A549 (cell line): Measurements from ENCODE around the gene DUSP9. TPM values are rescaled to one million over a fixed set of nuclear protein-coding genes. Genes with fewer than 3 reads are reported as not detected.

ENCODE experiments used
- ATAC-seq, 2 experiments: fragments of 200-7000 bp in 1 of 2; fragments of >200 bp in 1 of 2; cut with Nextera tagmentation in 1 of 2; cut with Tn5 transposase in 1 of 2; 3 replicates each; pipeline versions ENCODE4 v1.8.0 to v1.9.1; 2018 to 2020; ENCODE audit warnings: mild to moderate bottlenecking in 1 of 2, moderate library complexity in 1 of 2
- CTCF ChIA-PET: fragments of 300-600 bp; sonication (Branson Sonifier 250); formaldehyde crosslinking; extraction: SDS; loops from one replicate; lab custom pipeline; 2021; ENCODE audit warnings: antibody characterized with exemption, inconsistent platforms; lab: Yijun Ruan, JAX
- POLR2A ChIA-PET: fragments of 350-600 bp; formaldehyde crosslinking; extraction: SDS; loops from one replicate; lab custom pipeline; 2021; ENCODE audit warnings: antibody characterized with exemption, inconsistent platforms; lab: Yijun Ruan, JAX
- DNase-seq, 2 experiments: peaks; one replicate each; pipeline versions ENCODE4 v3.0.0 to v3.0.0-alpha.2; 2011 to 2016; ENCODE audit warnings: low read depth in 1 of 2, low spot score in 1 of 2
- FAIRE-seq: peaks from 2 replicates; lab custom pipeline; 2011; peaks lifted over from hg19 to GRCh38; lab: Jason Lieb, UNC
- H3K27ac ChIP-seq, 2 experiments: fragments of >200 bp; sonication (Bioruptor Twin); formaldehyde crosslinking; 3 replicates each; pipeline ENCODE4 v1.5.1; 2016 to 2017
- H3K4me1 ChIP-seq: fragments of >200 bp; sonication (Bioruptor Twin); formaldehyde crosslinking; 3 replicates; pipeline ENCODE4 v1.6.1; 2016
- H3K4me2 ChIP-seq: fragments of >200 bp; sonication (Bioruptor Twin); formaldehyde crosslinking; 3 replicates; pipeline ENCODE4 v1.6.1; 2016
- H3K4me3 ChIP-seq: fragments of >200 bp; sonication (Bioruptor Twin); formaldehyde crosslinking; 3 replicates; pipeline ENCODE4 v1.5.1; 2016
- H3K9me3 ChIP-seq: fragments of >200 bp; sonication (Bioruptor Twin); formaldehyde crosslinking; 3 replicates; pipeline ENCODE4 v1.6.1; 2016
- ATOH8 ChIP-seq: fragments of 250-450 bp; sonication (Bioruptor Pico); IDR thresholded peaks from 2 replicates; pipeline ENCODE4 v1.5.0; 2020; ENCODE audit warnings: low read depth, mild to moderate bottlenecking, moderate library complexity
- BCL3 ChIP-seq: fragments of >200 bp; sonication (Bioruptor Twin); formaldehyde crosslinking; IDR thresholded peaks from 3 replicates; pipeline ENCODE4 v1.6.1; 2016
- CEBPB ChIP-seq, 2 experiments: fragments of >200 bp in 1 of 2; sonication (Bioruptor Twin) in 1 of 2; formaldehyde crosslinking in 1 of 2; IDR thresholded peaks; 2 replicates each; pipeline ENCODE4 v1.6.1; 2012 to 2016
- CTCF ChIP-seq: fragments of >200 bp; sonication (Bioruptor Twin); formaldehyde crosslinking; IDR thresholded peaks from 3 replicates; pipeline ENCODE4 v1.5.1; 2016
- HMGXB4 ChIP-seq: fragments of 250-450 bp; sonication (Bioruptor Pico); IDR thresholded peaks from 2 replicates; pipeline ENCODE4 v1.5.0; 2021; ENCODE audit warnings: mild to moderate bottlenecking, moderate library complexity, borderline replicate concordance
- HOXA7 ChIP-seq: fragments of 250-450 bp; sonication (Bioruptor Pico); IDR thresholded peaks from 2 replicates; pipeline ENCODE4 v1.5.0; 2020; ENCODE audit warnings: mild to moderate bottlenecking, moderate library complexity
- HOXB13 ChIP-seq: fragments of 250-450 bp; sonication (Bioruptor Pico); IDR thresholded peaks from 2 replicates; pipeline ENCODE4 v1.5.0; 2020; ENCODE audit warnings: low read depth, mild to moderate bottlenecking, moderate library complexity
- JUN ChIP-seq, 2 experiments: fragments of >200 bp; sonication (Bioruptor Twin); formaldehyde crosslinking; IDR thresholded peaks; 2 replicates in 1 of 2; 3 replicates in 1 of 2; pipeline ENCODE4 v1.6.1; 2016 to 2017
- KDM1A ChIP-seq: fragments of 200-600 bp; sonication (generic); IDR thresholded peaks from 2 replicates; pipeline ENCODE4 v1.6.1; 2016; ENCODE audit warnings: low read depth, mild to moderate bottlenecking
- KDM5A ChIP-seq: fragments of 200-600 bp; sonication (generic); IDR thresholded peaks from 2 replicates; pipeline ENCODE4 v1.6.1; 2016; ENCODE audit warnings: antibody characterized with exemption, mild to moderate bottlenecking
- MAFK ChIP-seq: fragments of 450-650 bp; IDR thresholded peaks from 2 replicates; pipeline ENCODE4 v1.6.1; 2014; ENCODE audit not compliant: partially characterized antibody
- MAZ ChIP-seq: fragments of 150-350 bp; IDR thresholded peaks from 2 replicates; pipeline ENCODE4 v1.6.1; 2014; ENCODE audit warnings: antibody characterized with exemption, low read depth, low read length, borderline replicate concordance
- MYC ChIP-seq: IDR thresholded peaks from 2 replicates; pipeline ENCODE4 v1.6.1; 2012; ENCODE audit warnings: mild to moderate bottlenecking, inconsistent platforms, low read length, improper control_type of control experiment, borderline replicate concordance
- PHF8 ChIP-seq: fragments of 200-600 bp; sonication (generic); IDR thresholded peaks from 2 replicates; pipeline ENCODE4 v1.6.1; 2016; ENCODE audit warnings: low read depth, mild to moderate bottlenecking, antibody characterized with exemption, moderate library complexity, borderline replicate concordance
- POLR2A ChIP-seq: IDR thresholded peaks from 2 replicates; pipeline ENCODE4 v1.6.1; 2012; ENCODE audit warnings: mild to moderate bottlenecking, low read length
- POLR2AphosphoS2 ChIP-seq: conservative IDR thresholded peaks from 2 replicates; pipeline ENCODE4 v1.6.1; 2012; ENCODE audit warnings: low read length, improper control_type of control experiment, inconsistent platforms
- RAD21 ChIP-seq, 2 experiments: fragments of >200 bp in 1 of 2; sonication (Bioruptor Twin) in 1 of 2; formaldehyde crosslinking in 1 of 2; IDR thresholded peaks in 1 of 2; conservative IDR thresholded peaks in 1 of 2; 2 replicates in 1 of 2; 3 replicates in 1 of 2; pipeline ENCODE4 v1.6.1; 2012 to 2018; ENCODE audit warnings: inconsistent platforms in 1 of 2
- RFX5 ChIP-seq: fragments of 450-650 bp; IDR thresholded peaks from 2 replicates; pipeline ENCODE4 v1.7.1; 2014; ENCODE audit warnings: antibody characterized with exemption, mild to moderate bottlenecking, moderate library complexity
- SMC3 ChIP-seq: fragments of >200 bp; sonication (Bioruptor Twin); formaldehyde crosslinking; IDR thresholded peaks from 3 replicates; pipeline ENCODE4 v1.6.1; 2018; ENCODE audit warnings: inconsistent platforms
- SREBF2 ChIP-seq: fragments of 450-650 bp; IDR thresholded peaks from 2 replicates; pipeline ENCODE4 v1.6.1; 2014; ENCODE audit warnings: mild to moderate bottlenecking, moderate library complexity
- ZC3H11A ChIP-seq: fragments of 450-650 bp; IDR thresholded peaks from 2 replicates; pipeline ENCODE4 v1.6.1; 2014; ENCODE audit warnings: antibody characterized with exemption, mild to moderate bottlenecking
- ZSCAN20 ChIP-seq: fragments of 250-450 bp; sonication (Bioruptor Pico); IDR thresholded peaks from 2 replicates; pipeline ENCODE4 v1.8.0; 2022; ENCODE audit warnings: mild to moderate bottlenecking, moderate library complexity
- WGBS: methylation state at CpG from one replicate; pipeline ENCODE4 v1.1.6; 2017; ENCODE audit errors: missing lambda C conversion rate; 5-methylcytosine and 5-hydroxymethylcytosine counted together
- polyA plus RNA-seq, 4 experiments: library from polyadenylated mRNA; depleted of rRNA in 3 of 4; stranded (reverse); fragments of >200 nt; fragmentation: RNase III in 1 of 4; extraction: RNeasy Plus Mini Kit Qiagen cat#74134 plus additional on column Dnase treatment in 1 of 4; gene quantifications; 2 replicates in 3 of 4; 3 replicates in 1 of 4; pipeline ENCODE4 v1.2.3, GENCODE V29; 2011 to 2017

The DUSP9 gene
- polyA plus RNA-seq, 2 of the 4 experiments (the other 2 are of a cell fraction), result 0.75 to 1.6 TPM

- FAIRE-seq, result no peak
- POLR2A ChIA-PET, result no interaction called here
- Histone ChIP-seq H3K27ac (no peak overlapping the region), H3K4me1 (no peaks in the 10 kb centered on the region), H3K4me3 (no peak overlapping the region), H3K4me2 (no peak overlapping the region), H3K9me3 (no peaks in the 10 kb centered on the region)
- ATAC-seq, result peak in 1 of 2 experiments; percentile 7; a peak in 3 of 6 replicates
- DNase-seq, result no peak
- CTCF ChIA-PET, result interaction anchor here (0.7 to 5.9 kb wide), 30 partner anchors 14 to 725 kb away, joined by 3 to 78 read pairs (median 7); partner anchors contain the start of genes DUSP9 and SLC6A8
- 74% methylated on average over 6 of the region's 11 CpGs for WGBS
- TF ChIP-seq SREBF2 (no peak), KDM5A (no peak), RAD21 (conservative IDR thresholded peaks at IDR 0.05 in 1 of 2, IDR thresholded peaks at IDR 0.05 in 1 of 2) (no peak), HMGXB4 (CRISPR knock-in tag) (no peak), RFX5 (no peak), CEBPB (IDR thresholded peaks at IDR 0.05) (no peak), ZC3H11A (no peak), ZSCAN20 (CRISPR knock-in tag) (no peak), CTCF (no peak), MAZ (no peak), HOXA7 (CRISPR knock-in tag) (no peak), POLR2A (no peak), MAFK (no peak), HOXB13 (CRISPR knock-in tag) (no peak), POLR2AphosphoS2 (no peak), ATOH8 (CRISPR knock-in tag) (no peak), PHF8 (no peak), BCL3 (no peak), KDM1A (no peak)
Measured at GRCh38 chrX:153668423-153669173, 21.6 kb downstream of the DUSP9 start.

GRCh38 chrX:153669174-153669890, 22.3 kb downstream of the DUSP9 start:
- Histone ChIP-seq H3K4me2 (no peak overlapping the region), H3K4me1 (no peaks in the 10 kb centered on the region), H3K9me3 (no peaks in the 10 kb centered on the region), H3K4me3 (no peak overlapping the region), H3K27ac (no peak overlapping the region)
- WGBS, result 58% methylated on average over 7 of the region's 17 CpGs
- POLR2A ChIA-PET, result no interaction called here
- CTCF ChIA-PET, result interaction anchor here (0.6 to 5.9 kb wide), 18 partner anchors 7 to 727 kb away, joined by 3 to 78 read pairs (median 12); partner anchors contain the start of gene DUSP9
- TF ChIP-seq SMC3 (peak; percentile 52; the same call in 2 of the 3 replicates), CTCF (peak; percentile 57), MYC (no peak), ATOH8 (CRISPR knock-in tag) (no peak), JUN (IDR thresholded peaks at IDR 0.05) (no peak)
- ATAC-seq (peak; percentile 4 to 69; a peak in 3 of 6 replicates), FAIRE-seq (peak; percentile 68), DNase-seq (peak in 1 of 2 experiments; percentile 55)
